Stimulated activated CD4-positive, alpha-beta T cell treated with anti-CD3 and anti-CD28 coated beads, Interleukin-15, amount 100 ng/mL, for 48 hours (primary cell): ENCODE data around the gene ITSN1.
"Not testable (repeated sequence)": the region's sequence is repeated elsewhere in the genome, so short reads cannot be mapped to it uniquely, and the experiment has no call there.

ENCODE experiments used
- DNase-seq, 2 donors: peaks; one replicate each; pipeline ENCODE4 v3.0.0-alpha.2; 2020; ENCODE audit warnings: low read depth in 2 of 2

Gene ITSN1

GRCh38 chr21:33650929-33651509 lies 8.7 kb downstream of the ITSN1 start:
- DNase-seq, result no peak

DNA sequence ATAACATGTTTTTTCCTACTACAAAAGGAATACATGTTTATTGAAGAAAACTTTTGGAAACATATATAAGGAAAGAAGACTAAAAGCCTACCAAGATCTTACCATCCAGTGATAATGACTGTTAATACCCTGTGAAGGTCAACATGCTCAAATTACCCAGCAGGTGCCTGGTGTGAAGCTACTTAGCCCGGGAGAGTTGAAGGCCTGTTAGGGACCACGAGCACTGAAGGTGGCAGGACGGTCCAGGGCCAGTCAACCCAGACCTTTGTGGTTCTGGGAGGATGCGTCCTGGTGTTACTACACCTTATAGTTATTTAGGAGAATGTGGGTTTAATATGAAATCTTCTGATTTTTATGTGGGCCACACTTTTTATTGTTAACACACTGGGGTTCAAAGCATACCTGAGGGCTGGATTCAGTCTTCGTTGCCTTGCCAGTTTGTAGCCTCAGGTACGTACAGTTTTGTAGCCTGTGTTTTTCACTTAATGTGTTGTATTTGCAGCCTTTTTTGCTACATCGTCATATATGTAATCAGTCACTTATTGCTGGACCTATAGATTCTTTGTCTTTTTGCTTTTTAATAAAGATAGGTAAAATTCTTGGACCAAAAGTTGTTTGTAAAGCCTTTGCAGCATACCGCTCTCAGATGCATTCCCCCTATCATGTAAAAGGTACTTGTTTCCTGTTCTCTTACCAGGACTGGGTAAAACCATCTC lies 9.8 kb downstream of the ITSN1 start:
- no peak for DNase-seq

- DNase-seq, result no peak
These were observed 12.1 kb downstream of the ITSN1 start for GRCh38 chr21:33654412-33654811.

- no peak for DNase-seq
These were observed 13.4 kb downstream of the ITSN1 start for GRCh38 chr21:33655588-33656221.

GRCh38 chr21:33657124-33657820 lies 15.0 kb downstream of the ITSN1 start:
- no peak for DNase-seq

DNA sequence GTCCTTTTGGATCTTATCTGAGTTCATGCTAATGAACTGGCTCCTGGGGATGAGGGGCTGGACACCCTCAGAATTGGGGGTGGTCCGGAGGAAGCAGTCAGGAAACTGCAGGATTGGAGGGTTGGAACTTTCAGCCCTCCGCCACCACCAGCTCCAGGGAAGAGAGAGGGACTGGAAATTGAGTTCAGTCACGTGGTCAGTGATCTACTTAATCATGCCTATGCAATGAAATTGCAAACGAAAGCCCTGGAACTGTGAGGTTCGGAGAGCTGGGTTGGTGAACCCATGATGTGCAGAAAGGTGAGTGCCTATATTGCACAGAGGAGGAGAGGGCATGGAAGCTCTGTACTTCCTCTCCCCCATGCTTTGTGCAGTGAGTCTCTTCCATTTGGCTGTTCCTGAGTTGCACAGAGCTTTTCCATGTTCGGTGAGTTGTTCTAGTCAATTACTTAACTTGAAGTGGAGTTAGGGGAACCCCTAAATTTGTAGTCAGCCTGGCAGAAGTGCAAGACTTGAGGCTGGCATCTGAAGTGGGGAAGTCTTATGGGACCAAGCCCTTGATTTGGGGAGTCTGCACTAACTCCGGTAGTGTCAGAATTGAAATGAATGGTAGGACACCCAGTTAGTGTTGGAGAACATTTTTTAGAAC lies 16.7 kb downstream of the ITSN1 start:
- DNase-seq, result no peak

DNA sequence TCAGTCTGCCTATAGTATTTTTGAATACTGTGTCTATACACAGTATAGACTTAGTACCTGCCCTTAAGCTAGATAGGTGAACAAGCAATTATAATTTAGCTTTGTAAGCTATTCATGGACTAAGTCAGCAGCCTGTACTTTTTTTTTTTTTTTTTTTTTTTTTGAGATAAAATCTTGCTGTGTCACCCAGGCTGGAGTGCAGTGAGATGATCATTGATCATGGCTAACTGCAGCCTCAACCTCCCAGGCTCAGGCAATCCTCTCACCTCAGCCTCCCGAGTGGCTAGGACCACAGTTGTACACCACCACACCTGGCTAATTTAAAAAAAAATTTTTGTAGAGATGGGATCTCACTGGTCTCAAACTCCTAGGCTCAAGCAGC lies 17.3 kb downstream of the ITSN1 start:
- DNase-seq, result no peak

- DNase-seq, result no peak
These were observed 18.1 kb downstream of the ITSN1 start for GRCh38 chr21:33660406-33660805.

DNA sequence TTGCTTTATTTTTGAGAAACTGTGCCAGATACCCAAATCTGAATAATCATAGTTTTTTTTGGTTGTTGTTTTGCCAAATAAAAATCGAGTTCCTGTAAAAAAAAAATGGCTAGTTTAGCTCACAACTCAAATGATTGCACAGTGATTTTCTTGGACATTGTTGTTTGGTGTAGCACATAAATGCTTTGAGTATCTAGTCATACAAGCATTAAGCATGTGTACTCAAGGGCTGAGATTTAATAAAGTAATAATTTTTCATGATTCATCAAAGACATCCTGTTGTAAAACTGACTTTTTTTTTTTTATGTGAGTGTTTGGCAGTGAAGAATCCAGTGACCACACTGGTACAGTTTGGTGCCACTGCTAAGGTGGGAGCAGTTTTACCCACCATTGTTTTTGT lies 18.8 kb downstream of the ITSN1 start:
- no peak for DNase-seq

- no peak for DNase-seq
These were observed 19.7 kb downstream of the ITSN1 start for GRCh38 chr21:33662046-33662445.

- no peak for DNase-seq
These were observed 20.9 kb downstream of the ITSN1 start for GRCh38 chr21:33663241-33663640.

DNA sequence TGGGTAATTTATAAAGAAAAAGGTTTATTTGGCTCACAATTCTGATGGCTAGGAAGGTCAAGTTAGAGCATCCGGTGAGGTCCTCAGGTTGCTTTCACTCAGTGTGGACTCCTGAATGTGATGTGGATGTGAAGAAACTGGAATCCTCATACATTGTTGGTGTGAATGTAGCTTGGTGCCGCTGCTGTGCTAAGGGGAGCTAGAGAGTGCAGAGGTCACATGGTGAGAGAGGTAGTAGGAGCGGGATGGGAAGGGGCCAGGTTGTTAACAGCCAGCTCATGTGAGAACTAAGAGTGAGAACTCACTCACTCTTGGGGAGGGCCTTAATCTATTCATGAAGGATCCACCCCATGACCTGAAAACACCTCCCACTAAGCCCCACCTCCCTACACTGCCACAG lies 21.8 kb downstream of the ITSN1 start:
- no peak for DNase-seq

GRCh38 chr21:33666153-33666552 lies 23.9 kb downstream of the ITSN1 start:
- no peak for DNase-seq

- no peak for DNase-seq
These were observed 25.3 kb downstream of the ITSN1 start for GRCh38 chr21:33667636-33668035.

DNA sequence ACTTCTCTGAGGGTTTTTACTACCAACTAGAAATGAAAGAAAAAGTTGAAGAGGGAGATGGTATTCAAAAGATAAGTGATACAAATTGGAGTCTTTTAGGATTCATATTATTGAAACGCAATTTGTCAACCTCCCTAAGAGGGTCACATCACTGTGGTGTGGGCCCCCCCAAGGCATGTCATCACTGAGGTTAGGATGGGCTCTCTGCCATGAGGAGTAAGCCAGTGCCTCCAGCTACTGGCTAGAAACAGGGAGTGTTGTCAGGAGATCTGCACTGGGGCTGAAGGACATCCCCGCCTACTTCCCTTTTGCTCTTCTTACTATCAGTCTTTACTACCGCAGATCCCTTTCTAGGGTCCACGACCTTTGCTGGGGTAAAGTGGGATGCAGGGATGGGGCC lies 25.9 kb downstream of the ITSN1 start:
- no peak for DNase-seq

DNA sequence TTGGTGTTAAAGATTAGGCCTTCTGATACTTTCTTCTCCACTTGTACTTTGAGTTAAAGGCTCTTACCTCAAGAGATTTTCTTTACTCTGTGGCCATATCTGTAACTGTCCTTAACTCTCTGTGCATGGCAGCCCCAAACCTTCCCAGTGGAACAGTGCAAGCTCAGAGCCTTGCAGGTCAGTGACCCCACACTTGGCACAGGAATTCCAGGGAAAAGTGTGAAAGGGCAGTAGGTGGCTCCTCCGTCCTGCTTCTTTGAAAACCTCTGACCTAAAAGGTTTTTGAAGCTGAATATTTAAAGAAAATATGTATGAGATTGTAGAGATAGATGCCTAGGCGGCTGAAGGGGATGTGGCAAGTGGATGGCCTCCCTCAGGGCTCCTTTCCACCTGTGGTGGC lies 26.3 kb downstream of the ITSN1 start:
- no peak for DNase-seq

GRCh38 chr21:33670076-33670978 lies 28.0 kb downstream of the ITSN1 start:
- DNase-seq, result no peak

DNA sequence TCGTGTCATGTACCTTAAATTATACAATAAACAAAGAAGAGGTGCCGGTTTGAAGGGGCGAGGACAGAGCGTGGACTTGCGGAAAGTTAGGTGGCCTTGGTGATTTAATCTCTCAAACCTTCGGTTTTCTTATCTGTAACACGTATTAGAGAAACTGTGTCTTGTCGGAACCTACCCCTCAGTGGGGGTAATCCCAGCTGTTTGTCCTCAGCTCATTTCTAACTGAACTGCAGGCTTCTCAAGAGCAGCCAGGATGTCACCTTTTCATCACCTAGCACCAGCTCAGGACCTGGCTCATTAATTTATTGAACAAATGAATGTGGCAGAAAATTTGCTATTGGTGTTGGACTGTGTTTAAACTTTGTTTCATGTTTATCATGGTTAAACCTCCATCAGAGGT lies 31.2 kb downstream of the ITSN1 start:
- no peak for DNase-seq

DNA sequence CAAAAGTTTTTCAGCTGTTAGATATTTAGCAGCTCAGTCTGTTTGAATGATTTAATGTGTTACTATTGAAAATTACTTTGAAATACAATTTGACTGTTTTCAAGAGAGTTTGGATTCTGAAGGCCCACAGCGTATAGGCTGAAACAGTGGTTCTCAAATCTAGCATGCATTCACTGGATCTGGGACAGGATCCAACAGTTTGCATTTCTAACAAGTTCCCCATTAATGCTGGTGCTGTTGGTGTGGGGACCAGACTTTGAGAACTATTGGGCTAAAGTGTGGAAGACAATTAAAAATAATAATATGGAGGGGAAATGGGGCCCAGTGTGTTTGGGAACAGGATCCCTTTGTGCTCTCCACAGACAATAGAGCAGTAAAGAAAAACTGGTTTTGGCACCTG lies 31.9 kb downstream of the ITSN1 start:
- no peak for DNase-seq

- DNase-seq, result not testable (repeated sequence)
These were observed 34.4 kb downstream of the ITSN1 start for GRCh38 chr21:33676666-33677065.

- DNase-seq, result no peak
These were observed 35.1 kb downstream of the ITSN1 start for GRCh38 chr21:33677450-33677849.
